OCI-LY1 (cell line): ENCODE results near the gene TLE4.

Source experiments
- H2AFZ ChIP-seq: fragments of 200-600 bp; sonication (generic), shearing (Covaris generic); 2 replicates; pipeline ENCODE4 v1.6.0; 2014; ENCODE audit warnings: antibody characterized with exemption, mild to moderate bottlenecking, low read length
- H3F3A ChIP-seq: fragments of 200-600 bp; sonication (generic), shearing (Covaris generic); 2 replicates; pipeline ENCODE4 v1.6.0; 2014; ENCODE audit warnings: mild to moderate bottlenecking, antibody characterized with exemption, low read length, moderate library complexity; ENCODE audit not compliant: insufficient read depth
- H3K27ac ChIP-seq: fragments of 200-600 bp; sonication (generic); 2 replicates; pipeline ENCODE4 v1.5.1; 2014; ENCODE audit warnings: low read length, mixed run types, mild to moderate bottlenecking, low read depth; ENCODE audit not compliant: poor library complexity, severe bottlenecking
- H3K27me3 ChIP-seq: fragments of 200-600 bp; sonication (generic); 2 replicates; pipeline ENCODE4 v1.6.0; 2014; ENCODE audit warnings: antibody characterized with exemption, mild to moderate bottlenecking, low read length, moderate library complexity; ENCODE audit not compliant: insufficient read depth
- H3K36me3 ChIP-seq: fragments of 200-600 bp; sonication (generic); 2 replicates; pipeline ENCODE4 v1.6.1; 2014; ENCODE audit warnings: mild to moderate bottlenecking, antibody characterized with exemption, low read length, moderate library complexity, mixed read lengths; ENCODE audit not compliant: insufficient read depth
- H3K4me1 ChIP-seq: fragments of 200-600 bp; sonication (generic); 2 replicates; pipeline ENCODE4 v1.5.1; 2014; ENCODE audit warnings: mild to moderate bottlenecking, low read length, moderate library complexity; ENCODE audit not compliant: insufficient read depth, severe bottlenecking
- H3K4me2 ChIP-seq: fragments of 200-600 bp; sonication (generic), shearing (Covaris generic); 2 replicates; pipeline ENCODE4 v1.6.1; 2014; ENCODE audit warnings: low read length
- H3K4me3 ChIP-seq: fragments of 200-600 bp; sonication (generic); 2 replicates; pipeline ENCODE4 v1.5.1; 2014; ENCODE audit warnings: low read length, low read depth, mild to moderate bottlenecking, mixed read lengths; ENCODE audit not compliant: poor library complexity, severe bottlenecking
- H3K79me2 ChIP-seq: fragments of 200-600 bp; shearing (Covaris generic); 2 replicates; pipeline ENCODE4 v1.6.1; 2016; ENCODE audit warnings: mixed run types, low read length, mixed read lengths; ENCODE audit not compliant: insufficient read depth
- H3K9ac ChIP-seq: fragments of 200-600 bp; sonication (generic), shearing (Covaris generic); 2 replicates; pipeline ENCODE4 v1.6.1; 2014; ENCODE audit warnings: mild to moderate bottlenecking, low read length, mixed read lengths
- H3K9me2 ChIP-seq: fragments of 200-600 bp; sonication (generic), shearing (Covaris generic); 2 replicates; pipeline ENCODE4 v1.6.1; 2014; ENCODE audit warnings: low read depth, mild to moderate bottlenecking, low read length, mixed read lengths
- H3K9me3 ChIP-seq: fragments of 200-600 bp; shearing (Covaris generic); 2 replicates; pipeline ENCODE4 v1.6.1; 2014; ENCODE audit warnings: low read length, mixed read lengths
- H4K20me1 ChIP-seq: fragments of 200-600 bp; sonication (generic), shearing (Covaris generic); 2 replicates; pipeline ENCODE4 v1.6.0; 2016; ENCODE audit warnings: mild to moderate bottlenecking, low read length; ENCODE audit not compliant: insufficient read depth
- CTCF ChIP-seq: fragments of 200-600 bp; sonication (generic), shearing (Covaris generic); IDR thresholded peaks from 2 replicates; pipeline ENCODE4 v1.5.1; 2017; ENCODE audit warnings: mild to moderate bottlenecking, antibody characterized with exemption, low read length, moderate library complexity, mixed read lengths
- EZH2 ChIP-seq: fragments of 200-600 bp; sonication (generic), shearing (Covaris generic); IDR thresholded peaks from 2 replicates; pipeline ENCODE4 v1.8.0; 2017; ENCODE audit warnings: borderline replicate concordance, mixed run types, mild to moderate bottlenecking, antibody characterized with exemption, low read length, moderate library complexity, mixed read lengths

The TLE4 gene

GRCh38 chr9:79731171-79731890 lies 159.6 kb downstream of the TLE4 start:
- H3K9ac ChIP-seq, result no peak overlapping the region
- H3K79me2 ChIP-seq, result no peaks in the 10 kb centered on the region
- no peaks in the 10 kb centered on the region for H3K9me3 ChIP-seq
- no peaks in the 10 kb centered on the region for H3K9me2 ChIP-seq
- no peaks in the 10 kb centered on the region; the same call in 1 of the 2 replicates for H3K36me3 ChIP-seq
- H3K27me3 ChIP-seq, result no peaks in the 10 kb centered on the region
- H4K20me1 ChIP-seq, result no peaks in the 10 kb centered on the region
- H2AFZ ChIP-seq, result no peak overlapping the region
- TF ChIP-seq EZH2, result no peak
- no peak for TF ChIP-seq CTCF
- no peak overlapping the region for H3K27ac ChIP-seq
- no peaks in the 10 kb centered on the region for H3K4me1 ChIP-seq
- no peaks in the 10 kb centered on the region for H3F3A ChIP-seq
- no peak overlapping the region for H3K4me2 ChIP-seq
- no peak overlapping the region for H3K4me3 ChIP-seq

- H3K27ac ChIP-seq, result no peak overlapping the region
- H3K9me2 ChIP-seq, result no peaks in the 10 kb centered on the region
- no peak overlapping the region for H3K4me2 ChIP-seq
- no peaks in the 10 kb centered on the region for H4K20me1 ChIP-seq
- no peaks in the 10 kb centered on the region for H3K36me3 ChIP-seq
- no peaks in the 10 kb centered on the region for H3F3A ChIP-seq
- TF ChIP-seq EZH2 (no peak), CTCF (no peak)
- H3K4me3 ChIP-seq, result no peak overlapping the region
- H3K79me2 ChIP-seq, result no peaks in the 10 kb centered on the region
- no peak overlapping the region for H3K9ac ChIP-seq
- no peaks in the 10 kb centered on the region for H3K9me3 ChIP-seq
- no peaks in the 10 kb centered on the region; the same call in 1 of the 2 replicates for H3K27me3 ChIP-seq
- no peaks in the 10 kb centered on the region for H3K4me1 ChIP-seq
- no peak overlapping the region for H2AFZ ChIP-seq
Observed at GRCh38 chr9:79735023-79735779, 163.4 kb downstream of the TLE4 start.

GRCh38 chr9:79736051-79736450 lies 164.3 kb downstream of the TLE4 start:
- no peaks in the 10 kb centered on the region for H3K79me2 ChIP-seq
- no peak overlapping the region for H3K9ac ChIP-seq
- no peaks in the 10 kb centered on the region for H3K9me2 ChIP-seq
- H4K20me1 ChIP-seq, result no peaks in the 10 kb centered on the region
- no peaks in the 10 kb centered on the region for H3F3A ChIP-seq
- no peaks in the 10 kb centered on the region for H3K9me3 ChIP-seq
- no peak overlapping the region for H2AFZ ChIP-seq
- no peaks in the 10 kb centered on the region; the same call in 1 of the 2 replicates for H3K27me3 ChIP-seq
- H3K36me3 ChIP-seq, result no peaks in the 10 kb centered on the region
- no peak for TF ChIP-seq CTCF
- no peak for TF ChIP-seq EZH2
- H3K27ac ChIP-seq, result no peak overlapping the region
- no peak overlapping the region for H3K4me3 ChIP-seq
- no peaks in the 10 kb centered on the region for H3K4me1 ChIP-seq
- H3K4me2 ChIP-seq, result no peak overlapping the region
